Loucy (cell line): ENCODE data around the gene ZBTB32.

Experiments
- H2AFZ ChIP-seq: fragments of 200-600 bp; sonication (generic); 2 replicates; pipeline ENCODE4 v1.6.0; 2016; ENCODE audit warnings: antibody characterized with exemption, mild to moderate bottlenecking, low read length, moderate library complexity
- H3F3A ChIP-seq: fragments of 200-600 bp; 2 replicates; pipeline ENCODE4 v1.6.0; 2016; ENCODE audit warnings: antibody characterized with exemption, low read depth, mild to moderate bottlenecking
- H3K27me3 ChIP-seq: fragments of 200-600 bp; sonication (generic); 2 replicates; pipeline ENCODE4 v1.6.1; 2014; ENCODE audit warnings: low read length, mild to moderate bottlenecking; ENCODE audit not compliant: insufficient read depth, poor library complexity, severe bottlenecking
- H3K36me3 ChIP-seq: fragments of 200-600 bp; sonication (generic); 2 replicates; pipeline ENCODE4 v1.6.1; 2016; ENCODE audit warnings: low read length; ENCODE audit not compliant: insufficient read depth
- H3K4me1 ChIP-seq: fragments of 200-600 bp; sonication (generic); 2 replicates; pipeline ENCODE4 v1.5.1; 2014; ENCODE audit warnings: low read length, mild to moderate bottlenecking; ENCODE audit not compliant: insufficient read depth, poor library complexity, severe bottlenecking
- H3K4me2 ChIP-seq: fragments of 200-600 bp; sonication (generic); 2 replicates; pipeline ENCODE4 v1.6.0; 2014; ENCODE audit warnings: antibody characterized with exemption, low read length, low read depth, mild to moderate bottlenecking; ENCODE audit not compliant: poor library complexity, severe bottlenecking
- H3K4me3 ChIP-seq: fragments of 200-600 bp; sonication (generic); 2 replicates; pipeline ENCODE4 v1.5.1; 2014; ENCODE audit warnings: low read length, mild to moderate bottlenecking, mixed read lengths; ENCODE audit not compliant: poor library complexity, severe bottlenecking
- H3K79me2 ChIP-seq: fragments of 200-600 bp; sonication (generic); 2 replicates; pipeline ENCODE4 v1.6.1; 2014; ENCODE audit warnings: low read length; ENCODE audit not compliant: insufficient read depth
- H3K9ac ChIP-seq: fragments of 200-600 bp; sonication (generic); 2 replicates; pipeline ENCODE4 v1.6.0; 2014; ENCODE audit warnings: mild to moderate bottlenecking, low read depth, low read length, moderate library complexity; ENCODE audit not compliant: poor library complexity, severe bottlenecking
- H3K9me2 ChIP-seq: fragments of 200-600 bp; sonication (generic); replicated peaks from 2 replicates; pipeline ENCODE4 v1.6.1; 2016; ENCODE audit warnings: low read depth, low read length, mixed read lengths
- H3K9me3 ChIP-seq: fragments of 200-600 bp; sonication (generic); 2 replicates; pipeline ENCODE4 v1.6.1; 2014; ENCODE audit warnings: mild to moderate bottlenecking, antibody characterized with exemption, low read length, low read depth; ENCODE audit not compliant: insufficient read depth
- H4K20me1 ChIP-seq: fragments of 200-600 bp; sonication (generic); 2 replicates; pipeline ENCODE4 v1.6.0; 2014; ENCODE audit warnings: antibody characterized with exemption, low read length, mild to moderate bottlenecking; ENCODE audit not compliant: insufficient read depth, poor library complexity, severe bottlenecking
- EZH2phosphoT487 ChIP-seq: fragments of 200-600 bp; IDR thresholded peaks from 2 replicates; pipeline ENCODE4 v1.6.1; 2018; ENCODE audit warnings: antibody characterized with exemption, mild to moderate bottlenecking, moderate library complexity, borderline replicate concordance
- TF ChIP-seq, protein P1 (sequence below): fragments of 200-600 bp; sonication (generic); conservative IDR thresholded peaks from 2 replicates; pipeline ENCODE4 v1.5.1; 2014; ENCODE audit warnings: mild to moderate bottlenecking, antibody characterized with exemption, low read length

The ZBTB32 gene

GRCh38 chr19:35665157-35665556, 39.2 kb upstream of the ZBTB32 start:
- no peaks in the 10 kb centered on the region for H3K4me1 ChIP-seq
- no peak overlapping the region for H3K9ac ChIP-seq
- no peaks in the 10 kb centered on the region for H3F3A ChIP-seq
- H3K9me2 ChIP-seq = no peaks in the 10 kb centered on the region
- H3K79me2 ChIP-seq = no peaks in the 10 kb centered on the region
- TF ChIP-seq, protein P1, sequence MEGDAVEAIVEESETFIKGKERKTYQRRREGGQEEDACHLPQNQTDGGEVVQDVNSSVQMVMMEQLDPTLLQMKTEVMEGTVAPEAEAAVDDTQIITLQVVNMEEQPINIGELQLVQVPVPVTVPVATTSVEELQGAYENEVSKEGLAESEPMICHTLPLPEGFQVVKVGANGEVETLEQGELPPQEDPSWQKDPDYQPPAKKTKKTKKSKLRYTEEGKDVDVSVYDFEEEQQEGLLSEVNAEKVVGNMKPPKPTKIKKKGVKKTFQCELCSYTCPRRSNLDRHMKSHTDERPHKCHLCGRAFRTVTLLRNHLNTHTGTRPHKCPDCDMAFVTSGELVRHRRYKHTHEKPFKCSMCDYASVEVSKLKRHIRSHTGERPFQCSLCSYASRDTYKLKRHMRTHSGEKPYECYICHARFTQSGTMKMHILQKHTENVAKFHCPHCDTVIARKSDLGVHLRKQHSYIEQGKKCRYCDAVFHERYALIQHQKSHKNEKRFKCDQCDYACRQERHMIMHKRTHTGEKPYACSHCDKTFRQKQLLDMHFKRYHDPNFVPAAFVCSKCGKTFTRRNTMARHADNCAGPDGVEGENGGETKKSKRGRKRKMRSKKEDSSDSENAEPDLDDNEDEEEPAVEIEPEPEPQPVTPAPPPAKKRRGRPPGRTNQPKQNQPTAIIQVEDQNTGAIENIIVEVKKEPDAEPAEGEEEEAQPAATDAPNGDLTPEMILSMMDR = no peak
- TF ChIP-seq EZH2phosphoT487 = no peak
- no peaks in the 10 kb centered on the region for H4K20me1 ChIP-seq
- H3K36me3 ChIP-seq = no peaks in the 10 kb centered on the region
- H3K27me3 ChIP-seq = no peaks in the 10 kb centered on the region
- no peak overlapping the region for H2AFZ ChIP-seq
- H3K4me3 ChIP-seq = no peak overlapping the region
- no peaks in the 10 kb centered on the region for H3K9me3 ChIP-seq
- H3K4me2 ChIP-seq = no peak overlapping the region

DNA sequence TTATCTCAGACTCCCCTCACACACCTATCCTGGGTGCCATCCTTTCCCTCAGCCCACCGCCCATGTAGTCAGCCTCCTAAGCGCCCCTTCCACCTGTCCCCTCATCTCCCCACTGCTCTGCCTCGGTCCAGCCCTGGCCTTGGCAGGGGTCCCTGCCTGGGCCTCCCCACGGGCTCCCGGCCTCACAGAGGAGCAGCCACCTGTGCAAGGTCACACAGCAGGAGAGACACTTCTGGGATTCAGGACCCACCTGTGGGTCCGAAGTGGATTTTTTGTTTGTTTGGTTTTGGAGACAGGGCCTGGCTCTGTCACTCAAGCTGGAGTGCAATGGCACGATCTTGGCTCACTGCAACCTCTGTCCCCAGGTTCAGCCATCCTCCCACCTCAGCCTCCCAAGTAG, 38.8 kb upstream of the ZBTB32 start:
- no peaks in the 10 kb centered on the region for H4K20me1 ChIP-seq
- no peaks in the 10 kb centered on the region for H3F3A ChIP-seq
- TF ChIP-seq EZH2phosphoT487 = no peak
- TF ChIP-seq, protein P1 = no peak
- H3K4me2 ChIP-seq = no peak overlapping the region
- no peaks in the 10 kb centered on the region for H3K79me2 ChIP-seq
- no peaks in the 10 kb centered on the region for H3K4me1 ChIP-seq
- H3K9ac ChIP-seq = no peak overlapping the region
- no peaks in the 10 kb centered on the region for H3K36me3 ChIP-seq
- H3K9me3 ChIP-seq = no peaks in the 10 kb centered on the region
- no peaks in the 10 kb centered on the region for H3K9me2 ChIP-seq
- no peaks in the 10 kb centered on the region for H3K27me3 ChIP-seq
- H3K4me3 ChIP-seq = no peak overlapping the region
- H2AFZ ChIP-seq = no peak overlapping the region

GRCh38 chr19:35666251-35666913, 38.0 kb upstream of the ZBTB32 start, which contains the start of gene UPK1A:
TSS of gene UPK1A (plus strand) at chr19:35666517. CDS start at chr19:35666813, 296 bp downstream.
- Histone ChIP-seq H3K4me2 (no peak within 1 kb of the TSS), H3K79me2 (no peaks in the 10 kb centered on the region), H4K20me1 (no peaks in the 10 kb centered on the region), H2AFZ (no peak within 1 kb of the TSS), H3F3A (no peaks in the 10 kb centered on the region), H3K4me1 (no peaks in the 10 kb centered on the region), H3K36me3 (no peaks in the 10 kb centered on the region), H3K9me3 (no peaks in the 10 kb centered on the region), H3K27me3 (no peaks in the 10 kb centered on the region), H3K9ac (no peak within 1 kb of the TSS), H3K4me3 (no peak within 1 kb of the TSS), H3K9me2 (no peaks in the 10 kb centered on the region)
- TF ChIP-seq, protein P1 = no peak
